ENCODE results near the gene CLCN1.

DNA sequence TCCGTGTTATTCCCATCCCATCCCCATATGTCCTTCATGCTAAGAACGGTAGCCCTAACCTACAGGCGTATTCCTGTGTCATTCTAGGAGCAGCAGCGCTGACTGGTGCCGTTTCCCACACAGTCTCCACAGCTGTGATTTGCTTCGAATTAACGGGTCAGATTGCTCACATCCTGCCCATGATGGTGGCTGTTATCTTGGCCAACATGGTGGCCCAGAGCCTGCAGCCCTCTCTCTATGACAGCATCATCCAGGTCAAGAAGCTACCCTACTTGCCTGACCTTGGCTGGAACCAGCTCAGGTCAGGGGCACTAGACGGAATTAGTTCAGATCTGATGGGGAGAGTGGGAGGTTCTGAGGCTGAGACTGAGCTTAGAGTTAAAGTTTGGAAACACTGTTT lies 25.9 kb downstream of the CLCN1 start:
- TF ChIP-seq, protein P1, sequence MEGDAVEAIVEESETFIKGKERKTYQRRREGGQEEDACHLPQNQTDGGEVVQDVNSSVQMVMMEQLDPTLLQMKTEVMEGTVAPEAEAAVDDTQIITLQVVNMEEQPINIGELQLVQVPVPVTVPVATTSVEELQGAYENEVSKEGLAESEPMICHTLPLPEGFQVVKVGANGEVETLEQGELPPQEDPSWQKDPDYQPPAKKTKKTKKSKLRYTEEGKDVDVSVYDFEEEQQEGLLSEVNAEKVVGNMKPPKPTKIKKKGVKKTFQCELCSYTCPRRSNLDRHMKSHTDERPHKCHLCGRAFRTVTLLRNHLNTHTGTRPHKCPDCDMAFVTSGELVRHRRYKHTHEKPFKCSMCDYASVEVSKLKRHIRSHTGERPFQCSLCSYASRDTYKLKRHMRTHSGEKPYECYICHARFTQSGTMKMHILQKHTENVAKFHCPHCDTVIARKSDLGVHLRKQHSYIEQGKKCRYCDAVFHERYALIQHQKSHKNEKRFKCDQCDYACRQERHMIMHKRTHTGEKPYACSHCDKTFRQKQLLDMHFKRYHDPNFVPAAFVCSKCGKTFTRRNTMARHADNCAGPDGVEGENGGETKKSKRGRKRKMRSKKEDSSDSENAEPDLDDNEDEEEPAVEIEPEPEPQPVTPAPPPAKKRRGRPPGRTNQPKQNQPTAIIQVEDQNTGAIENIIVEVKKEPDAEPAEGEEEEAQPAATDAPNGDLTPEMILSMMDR (IDR thresholded peaks at IDR 0.05; ENCODE audit: extremely low read depth in 1 of 2, insufficient read depth in 1 of 2, low read depth in 1 of 2, low read length in 2 of 2): no peak
- TF ChIP-seq POLR2A (IDR thresholded peaks at IDR 0.05; ENCODE audit: low read depth, low read length) (no peak), EZH2 (IDR thresholded peaks at IDR 0.05; ENCODE audit: borderline replicate concordance, low read depth, low read length, severe bottlenecking) (no peak), FOS (IDR thresholded peaks at IDR 0.05; ENCODE audit: borderline replicate concordance, insufficient read depth, low read length) (no peak)
